SH-SY5Y (cell line): Measurements from ENCODE around the gene NID2.

Experiments used
- GATA2 ChIP-seq: IDR thresholded peaks from 2 replicates; pipeline ENCODE4 v1.6.1; 2011; ENCODE audit warnings: mild to moderate bottlenecking, low read depth, low read length
- GATA3 ChIP-seq: IDR thresholded peaks from 2 replicates; pipeline ENCODE4 v1.6.1; 2011; ENCODE audit warnings: low read depth, mild to moderate bottlenecking, low read length, moderate library complexity

DNA sequence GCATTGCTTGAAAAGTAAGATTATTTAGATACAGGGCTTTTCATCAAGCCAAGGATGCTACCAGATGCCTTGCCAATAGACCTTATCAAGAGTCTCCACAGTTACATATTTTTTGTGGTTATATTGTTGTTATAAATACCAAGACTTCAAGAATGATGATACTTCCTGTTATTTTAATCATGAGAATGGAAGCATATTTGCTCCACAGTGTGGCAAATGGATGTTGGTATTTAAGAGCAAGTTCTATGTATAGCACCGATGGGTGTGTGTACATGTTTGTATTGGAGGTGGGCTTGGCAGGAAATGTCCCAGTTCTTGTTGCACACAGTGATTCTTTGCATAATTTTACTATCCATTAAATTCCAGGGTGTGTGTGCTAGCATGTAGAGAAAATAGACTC is 4.4 kb upstream of the NID2 start:
- TF ChIP-seq GATA2 (no peak), GATA3 (no peak)
